ENCODE data around the gene MPL.
"Not testable (repeated sequence)": the region's sequence is repeated elsewhere in the genome, so short reads cannot be mapped to it uniquely, and the experiment has no call there.

MPL gene

GRCh38 chr1:43358121-43358745 lies 20.6 kb downstream of the MPL start:
- peak in 1 of 14 donors; percentile 34 for DNase-seq

DNA sequence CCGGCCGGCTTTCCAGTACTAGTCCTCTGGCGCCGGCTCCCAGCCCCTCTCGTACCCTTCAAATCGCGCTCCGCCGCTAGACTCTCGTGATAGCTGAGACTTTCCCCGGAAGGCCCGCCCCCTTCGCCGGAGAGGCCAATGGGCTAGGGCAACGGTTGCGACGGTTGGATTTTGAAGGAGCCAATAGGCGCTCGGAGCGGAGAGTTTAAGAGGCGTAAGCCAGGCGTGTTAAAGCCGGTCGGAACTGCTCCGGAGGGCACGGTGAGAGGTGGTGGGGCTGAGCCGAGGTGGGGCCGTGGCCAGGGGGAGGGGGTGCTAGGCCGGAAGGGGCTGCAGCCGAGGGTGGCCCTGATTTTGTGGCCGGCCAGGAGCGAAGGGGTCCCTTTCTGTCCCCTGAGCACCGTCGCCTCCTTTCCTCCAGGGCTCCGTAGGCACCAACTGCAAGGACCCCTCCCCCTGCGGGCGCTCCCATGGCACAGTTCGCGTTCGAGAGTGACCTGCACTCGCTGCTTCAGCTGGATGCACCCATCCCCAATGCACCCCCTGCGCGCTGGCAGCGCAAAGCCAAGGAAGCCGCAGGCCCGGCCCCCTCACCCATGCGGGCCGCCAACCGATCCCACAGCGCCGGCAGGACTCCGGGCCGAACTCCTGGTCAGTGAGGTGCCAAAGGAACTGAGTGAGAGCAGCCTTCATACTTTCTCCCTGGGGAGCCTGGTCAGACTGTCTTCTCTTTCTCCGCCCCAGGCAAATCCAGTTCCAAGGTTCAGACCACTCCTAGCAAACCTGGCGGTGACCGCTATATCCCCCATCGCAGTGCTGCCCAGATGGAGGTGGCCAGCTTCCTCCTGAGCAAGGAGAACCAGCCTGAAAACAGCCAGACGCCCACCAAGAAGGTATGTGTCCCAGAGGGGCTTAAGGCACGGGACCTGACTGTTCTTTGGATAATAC lies 21.4 kb downstream of the MPL start, which contains the start of gene CDC20:
TSS of gene CDC20 (plus strand) at position 236 of the 948 bp plus-strand sequence. CDS start at position 471, 235 bp downstream.
- peak; percentile 56 to 96 (median 92) for DNase-seq

- DNase-seq = no peak
Measured at GRCh38 chr1:43359696-43360095, 22.1 kb downstream of the MPL start.

DNA sequence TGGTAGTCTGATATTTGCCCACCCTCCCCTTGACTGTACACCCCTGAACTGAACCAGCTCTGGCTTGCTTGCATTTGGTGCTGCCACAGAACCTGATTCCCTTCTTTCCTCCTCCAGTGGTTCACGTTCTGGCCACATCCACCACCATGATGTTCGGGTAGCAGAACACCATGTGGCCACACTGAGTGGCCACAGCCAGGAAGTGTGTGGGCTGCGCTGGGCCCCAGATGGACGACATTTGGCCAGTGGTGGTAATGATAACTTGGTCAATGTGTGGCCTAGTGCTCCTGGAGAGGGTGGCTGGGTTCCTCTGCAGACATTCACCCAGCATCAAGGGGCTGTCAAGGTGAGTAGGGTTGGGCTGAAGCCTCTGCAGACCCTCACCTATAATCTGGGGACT lies 23.0 kb downstream of the MPL start:
- DNase-seq = no peak

DNA sequence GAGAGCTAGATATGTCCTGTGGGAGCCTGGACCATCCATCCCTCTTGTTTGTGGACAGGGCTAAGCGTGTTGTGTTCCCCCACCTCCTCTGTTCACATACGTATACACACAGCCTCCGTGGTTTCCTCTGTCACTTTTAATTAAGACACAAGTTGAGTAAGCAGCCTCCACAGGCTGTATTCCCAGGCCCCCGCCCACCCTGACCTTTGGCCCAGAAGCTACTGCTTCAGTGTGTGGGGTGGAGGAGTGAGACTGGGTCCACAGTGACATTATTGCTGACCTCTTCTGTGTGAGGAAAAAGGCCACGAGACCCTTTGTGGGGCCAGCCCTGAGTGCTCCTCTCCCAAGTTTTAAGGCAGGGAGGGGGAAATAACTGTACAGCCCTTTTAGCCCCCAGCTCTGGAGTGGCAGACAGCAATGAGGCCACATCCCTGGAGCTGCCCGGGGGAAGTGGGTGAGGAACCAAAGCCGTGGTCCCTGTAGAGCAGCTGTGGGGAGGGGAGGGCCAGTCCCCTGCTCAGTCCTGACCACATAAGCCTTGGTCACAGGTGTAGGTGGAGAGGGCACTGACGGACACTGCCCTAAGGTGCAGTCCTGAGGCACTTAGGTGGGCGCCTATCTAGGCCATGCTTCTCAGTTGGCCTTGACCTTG lies 25.8 kb downstream of the MPL start:
- DNase-seq = no peak

DNA sequence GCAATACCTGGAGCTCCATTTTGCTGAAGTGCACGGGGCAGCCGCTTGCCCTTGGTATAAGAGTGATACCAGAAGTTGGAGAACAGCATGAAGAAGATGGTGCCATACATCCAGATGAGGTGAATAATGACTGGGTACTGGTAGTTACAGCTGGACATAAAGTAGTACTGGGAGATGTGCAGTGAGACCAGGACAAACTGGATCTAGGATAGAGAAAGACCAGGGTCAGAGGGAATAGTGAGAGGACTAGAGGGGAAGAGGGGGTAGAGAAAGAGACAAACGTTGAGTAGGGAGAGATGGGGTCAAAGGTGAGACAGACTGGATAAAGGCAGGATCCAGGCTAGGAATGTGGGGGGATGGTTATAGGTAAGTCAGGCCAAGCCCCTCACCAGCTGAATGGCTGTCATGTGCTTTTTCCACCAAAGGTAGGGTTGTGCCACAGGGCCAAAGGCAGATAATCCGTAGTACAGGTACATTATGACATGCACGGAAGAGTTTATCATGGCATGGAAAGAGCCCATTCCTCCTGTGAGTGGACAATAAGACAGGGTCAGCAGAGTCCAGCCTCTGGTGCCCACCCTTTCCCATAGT lies 26.4 kb downstream of the MPL start:
- no peak for DNase-seq

GRCh38 chr1:43365678-43366077 lies 28.1 kb downstream of the MPL start:
- no peak for DNase-seq

- no peak for DNase-seq
Measured at GRCh38 chr1:43366179-43366578, 28.6 kb downstream of the MPL start.

- DNase-seq = no peak
Measured at GRCh38 chr1:43366601-43367025, 29.0 kb downstream of the MPL start.

DNA sequence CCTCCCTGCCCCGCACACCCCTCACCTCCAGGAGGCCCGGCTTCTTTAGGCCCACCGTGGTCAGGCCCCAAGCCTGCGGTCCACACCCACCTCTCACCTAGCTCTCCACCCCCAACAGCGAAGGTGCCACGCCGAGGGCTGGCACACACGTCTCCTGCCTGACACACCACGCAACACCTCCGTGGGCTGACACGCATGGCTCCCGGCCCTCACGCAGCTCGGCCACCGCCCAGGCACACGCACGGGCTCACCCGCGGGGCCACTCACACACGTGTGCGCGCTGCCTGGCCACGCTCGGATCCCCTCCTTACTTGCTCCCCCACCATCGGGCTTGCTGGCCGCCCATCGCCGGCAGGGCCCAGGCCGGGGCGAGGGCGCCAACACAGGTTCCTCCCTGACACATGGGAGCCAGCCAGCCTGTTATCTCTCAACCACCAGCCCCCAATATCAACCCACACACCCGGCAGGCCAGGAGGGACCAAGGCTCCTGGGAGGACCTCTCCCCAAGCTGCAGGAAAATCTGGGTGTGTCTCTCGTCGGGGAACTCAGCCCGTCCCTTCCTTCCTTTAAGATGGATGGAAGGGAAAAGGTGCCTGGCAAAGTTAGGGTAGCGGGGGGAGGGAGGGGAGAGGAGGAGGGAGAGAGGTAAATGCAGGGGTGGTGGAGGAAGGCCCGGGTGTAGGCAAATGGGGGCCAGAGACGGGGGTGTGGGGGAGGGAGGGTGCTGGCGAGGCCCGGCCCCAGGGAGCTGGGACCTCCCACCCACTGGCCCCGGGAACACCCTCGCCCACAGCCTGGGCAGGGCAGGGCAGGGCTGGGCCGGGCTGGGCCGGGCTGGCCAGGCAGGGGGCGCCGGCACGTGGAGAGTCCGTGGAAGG lies 29.6 kb downstream of the MPL start:
- peak in 2 of 14 donors; percentile 44 to 45 for DNase-seq

DNA sequence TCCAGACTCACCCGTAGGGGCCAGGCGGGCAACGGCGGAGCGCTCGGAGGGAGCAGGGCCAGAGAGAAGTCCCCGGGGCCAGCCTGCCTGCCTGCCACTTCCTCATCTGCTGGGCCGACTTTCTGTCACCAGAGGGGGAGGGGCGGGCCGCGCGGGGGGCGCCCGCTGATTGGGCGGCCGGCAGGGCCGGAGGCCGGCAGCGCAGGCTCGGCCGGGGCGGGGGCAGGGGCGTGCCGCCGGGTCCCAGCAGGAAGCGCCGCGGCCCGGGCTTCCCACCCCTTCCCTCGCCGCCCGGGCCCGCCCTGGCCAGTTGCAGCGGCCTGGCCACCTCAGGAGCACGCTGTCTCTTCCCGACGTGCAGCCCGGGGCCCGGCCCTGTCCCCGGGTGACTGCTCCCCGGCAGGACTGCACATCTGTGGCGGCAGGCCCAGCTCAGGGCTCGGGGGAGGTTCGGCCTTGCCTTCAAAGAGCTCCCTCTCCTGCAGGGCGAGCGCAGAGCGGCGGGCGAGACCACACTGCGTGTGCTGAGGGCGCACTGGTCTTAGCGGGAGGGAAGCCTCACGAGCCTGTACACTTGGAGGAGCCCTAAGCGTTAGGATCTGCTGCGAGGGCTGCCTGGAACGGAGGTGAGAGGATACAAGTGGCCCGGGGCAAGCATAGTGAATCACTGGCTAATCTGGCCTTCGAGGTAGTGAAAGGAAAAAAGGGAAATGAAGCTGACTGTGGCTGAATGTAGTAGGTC lies 30.5 kb downstream of the MPL start, which contains the start of gene ELOVL1:
TSS of gene ELOVL1 (minus strand) at position 108 of the 742 bp plus-strand sequence. CDS start 2,402 bp downstream, outside the sequence.
- peak; percentile 42 to 96 (median 86) for DNase-seq

DNA sequence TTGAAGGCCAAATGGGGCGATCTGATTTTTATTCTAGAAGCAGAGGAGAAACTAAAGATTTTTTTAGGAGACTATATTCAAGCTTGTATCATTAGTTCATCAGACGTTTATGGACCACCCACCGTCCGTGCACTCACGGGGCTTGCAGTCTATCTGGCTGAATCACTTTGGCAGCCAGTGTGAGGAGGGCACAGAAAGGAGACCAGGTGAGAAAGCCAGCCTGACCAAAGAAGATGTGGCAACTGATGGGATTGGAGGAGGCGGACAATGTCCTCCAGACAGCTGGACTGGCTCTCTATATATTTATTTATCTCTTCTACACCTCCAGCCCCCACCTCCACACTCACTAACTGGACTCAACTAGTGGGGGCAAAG lies 31.0 kb downstream of the MPL start:
- peak in 2 of 14 donors; percentile 38 to 41 for DNase-seq

- DNase-seq = not testable (repeated sequence)
Measured at GRCh38 chr1:43369779-43370178, 32.2 kb downstream of the MPL start.

DNA sequence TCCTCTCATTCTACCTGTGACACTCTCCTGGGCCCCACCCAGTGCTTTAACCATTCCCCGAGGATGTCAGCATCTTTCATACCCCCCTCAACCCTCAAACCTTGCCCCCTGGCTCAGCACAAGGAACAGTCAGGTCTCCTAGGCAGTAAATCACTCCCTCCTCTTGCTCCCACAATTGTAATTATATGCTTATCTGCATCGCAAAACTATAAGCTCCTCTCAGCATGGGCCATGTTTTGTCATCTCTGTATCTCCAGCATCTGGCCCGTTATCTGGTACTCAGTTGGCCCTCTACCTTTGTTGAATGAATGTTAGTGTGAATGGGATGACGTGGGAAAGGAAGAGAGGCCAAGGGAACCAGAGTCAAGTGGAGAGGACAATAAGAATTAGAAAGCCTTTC lies 32.9 kb downstream of the MPL start:
- DNase-seq = no peak

GRCh38 chr1:43372172-43372571 lies 34.6 kb downstream of the MPL start:
- no peak for DNase-seq

DNA sequence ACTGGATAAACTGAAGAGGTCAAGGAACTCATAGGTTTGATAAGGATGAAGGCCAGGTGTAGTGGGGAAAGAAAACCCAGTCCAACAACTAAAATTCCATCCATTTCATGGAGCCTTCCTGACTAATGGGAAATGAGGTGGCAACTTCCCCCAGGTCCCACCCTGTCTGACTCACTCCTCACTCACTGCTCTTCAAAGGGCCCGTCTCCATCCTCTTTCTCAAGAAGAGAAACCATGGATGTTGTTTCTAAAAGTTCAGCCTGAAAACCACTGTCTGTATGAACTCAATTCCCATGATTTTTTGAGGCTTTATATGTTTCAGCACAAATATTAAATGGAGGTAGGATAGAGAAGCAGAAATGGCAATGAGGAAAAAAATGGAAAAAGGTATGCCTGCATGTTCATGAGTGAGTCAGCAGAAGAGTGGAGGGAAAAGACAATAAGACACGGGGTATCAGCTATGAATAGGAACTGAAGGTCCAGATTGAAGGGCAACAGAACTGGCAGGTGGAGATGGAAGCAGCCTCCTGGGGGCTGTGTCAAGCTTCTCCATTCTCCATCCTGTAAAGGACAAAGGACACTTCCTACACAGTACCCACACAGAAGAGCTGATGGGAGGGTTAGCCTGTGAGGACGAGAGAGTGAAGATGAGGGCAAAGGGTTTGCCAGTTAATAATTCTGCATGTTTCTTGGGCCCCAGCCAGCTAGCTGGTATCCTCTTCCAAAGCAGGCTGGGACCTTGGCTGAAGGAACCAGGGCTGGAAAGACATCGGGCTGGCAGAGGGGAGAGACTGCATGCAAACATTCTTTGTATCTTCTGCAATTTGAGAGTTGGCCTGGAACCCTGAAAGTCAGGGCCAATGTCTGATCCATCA lies 35.7 kb downstream of the MPL start:
- peak in 1 of 14 donors; percentile 11 for DNase-seq

- DNase-seq = no peak
Measured at GRCh38 chr1:43376723-43377235, 39.2 kb downstream of the MPL start.

- DNase-seq = no peak
Measured at GRCh38 chr1:43377831-43378230, 40.2 kb downstream of the MPL start.

DNA sequence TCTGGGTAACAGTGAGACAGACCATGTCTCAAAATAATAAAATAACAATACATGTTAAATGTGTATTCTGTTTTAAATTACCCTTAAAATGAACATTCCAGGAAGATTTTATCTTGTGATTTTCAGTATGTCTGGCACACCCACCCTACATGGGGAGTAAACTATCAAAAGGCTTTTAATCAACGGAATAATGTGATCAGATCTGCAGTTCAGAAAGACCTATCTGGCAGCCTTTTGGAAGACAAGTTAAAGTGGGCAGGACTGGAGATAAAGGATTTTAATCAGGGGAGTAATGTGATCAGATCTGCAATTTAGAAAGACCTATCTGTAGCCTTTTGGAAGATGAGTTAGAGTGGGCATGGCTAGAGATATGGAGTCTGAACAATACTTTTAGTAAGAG lies 41.9 kb downstream of the MPL start:
- DNase-seq = no peak
